Activated CD8-positive, alpha-beta memory T cell treated with anti-CD3 and anti-CD28 coated beads for 4 hours (primary cell): ENCODE measurements around the gene WBP4.
"Not testable (repeated sequence)": the region's sequence is repeated elsewhere in the genome, so short reads cannot be mapped to it uniquely, and the experiment has no call there.

ENCODE experiments used
- DNase-seq, 2 donors: peaks; one replicate each; pipeline ENCODE4 v3.0.0-alpha.2; 2020; ENCODE audit warnings: low read depth in 2 of 2

Gene WBP4, protein sequence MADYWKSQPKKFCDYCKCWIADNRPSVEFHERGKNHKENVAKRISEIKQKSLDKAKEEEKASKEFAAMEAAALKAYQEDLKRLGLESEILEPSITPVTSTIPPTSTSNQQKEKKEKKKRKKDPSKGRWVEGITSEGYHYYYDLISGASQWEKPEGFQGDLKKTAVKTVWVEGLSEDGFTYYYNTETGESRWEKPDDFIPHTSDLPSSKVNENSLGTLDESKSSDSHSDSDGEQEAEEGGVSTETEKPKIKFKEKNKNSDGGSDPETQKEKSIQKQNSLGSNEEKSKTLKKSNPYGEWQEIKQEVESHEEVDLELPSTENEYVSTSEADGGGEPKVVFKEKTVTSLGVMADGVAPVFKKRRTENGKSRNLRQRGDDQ

GRCh38 chr13:41061075-41061913 is at the start of gene WBP4:
WBP4 (plus strand) TSS chr13:41061509; CDS start chr13:41061674, 165 bp downstream.
- peak; percentile 69 to 74 for DNase-seq

DNA sequence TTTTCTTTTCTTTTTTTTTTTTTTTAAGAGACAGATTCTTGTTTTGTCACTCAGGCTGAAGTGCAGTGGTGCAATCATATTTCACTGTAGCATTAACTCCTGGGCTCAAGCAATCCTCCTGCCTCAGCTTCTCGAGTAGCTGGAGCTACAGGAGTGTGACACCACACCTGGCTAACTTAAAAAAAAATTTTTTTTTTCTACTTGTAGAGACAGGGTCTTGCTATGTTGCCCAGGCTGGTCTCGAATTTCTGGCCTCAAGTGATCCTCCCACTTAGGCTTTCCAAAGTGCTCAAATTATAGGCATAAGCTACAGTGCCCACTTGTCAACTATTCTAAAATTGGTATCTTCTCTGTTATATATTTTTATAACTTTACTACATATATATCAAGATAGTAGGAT is 48.8 kb upstream of the WBP4 start:
- DNase-seq = no peak

- DNase-seq = no peak
These were observed 47.5 kb upstream of the WBP4 start for GRCh38 chr13:41013835-41014234.

- DNase-seq = no peak
These were observed 45.4 kb upstream of the WBP4 start for GRCh38 chr13:41015920-41016319.

DNA sequence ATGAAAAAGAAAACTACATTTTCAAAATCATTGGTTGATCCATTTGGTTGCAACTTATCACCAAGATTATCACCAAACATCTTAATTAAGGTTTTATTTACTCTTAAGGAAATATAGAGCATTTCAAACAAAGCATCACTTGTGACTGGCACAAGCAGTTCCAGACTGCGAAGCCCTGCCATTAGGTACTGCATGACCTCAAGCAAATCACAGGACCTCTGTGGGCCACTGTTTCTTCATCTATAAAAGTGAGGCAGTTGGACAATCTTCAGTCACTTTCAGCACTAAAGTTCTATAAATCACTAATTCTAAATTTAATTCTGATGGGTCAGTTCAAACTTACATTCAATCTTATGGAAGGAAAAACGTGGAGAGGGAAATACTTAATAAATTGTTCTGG is 44.1 kb upstream of the WBP4 start:
- no peak for DNase-seq

GRCh38 chr13:41017817-41018601 is 43.3 kb upstream of the WBP4 start:
- DNase-seq = no peak

DNA sequence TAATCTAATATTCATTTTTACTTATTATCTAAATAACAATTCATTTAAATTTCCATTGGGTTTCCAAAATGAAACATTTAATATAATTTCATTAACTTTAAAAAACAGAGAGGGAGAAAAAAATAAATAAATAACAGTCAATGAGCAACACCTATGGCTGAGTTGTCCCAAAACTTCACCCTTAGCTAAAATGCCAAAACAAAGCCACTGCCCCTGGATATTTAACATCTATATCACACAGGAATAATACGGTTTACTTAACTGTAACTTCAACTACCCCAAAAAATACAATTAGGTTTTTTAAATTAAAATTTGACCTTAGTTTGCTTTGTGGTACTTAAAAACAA is 42.7 kb upstream of the WBP4 start:
- no peak for DNase-seq

- DNase-seq = peak; percentile 16 to 50
These were observed 42.3 kb upstream of the WBP4 start, which contains the start of gene ELF1 for GRCh38 chr13:41019011-41019487. ELF1 (minus strand) TSS chr13:41019316; CDS start chr13:40982054, 37,262 bp downstream.

DNA sequence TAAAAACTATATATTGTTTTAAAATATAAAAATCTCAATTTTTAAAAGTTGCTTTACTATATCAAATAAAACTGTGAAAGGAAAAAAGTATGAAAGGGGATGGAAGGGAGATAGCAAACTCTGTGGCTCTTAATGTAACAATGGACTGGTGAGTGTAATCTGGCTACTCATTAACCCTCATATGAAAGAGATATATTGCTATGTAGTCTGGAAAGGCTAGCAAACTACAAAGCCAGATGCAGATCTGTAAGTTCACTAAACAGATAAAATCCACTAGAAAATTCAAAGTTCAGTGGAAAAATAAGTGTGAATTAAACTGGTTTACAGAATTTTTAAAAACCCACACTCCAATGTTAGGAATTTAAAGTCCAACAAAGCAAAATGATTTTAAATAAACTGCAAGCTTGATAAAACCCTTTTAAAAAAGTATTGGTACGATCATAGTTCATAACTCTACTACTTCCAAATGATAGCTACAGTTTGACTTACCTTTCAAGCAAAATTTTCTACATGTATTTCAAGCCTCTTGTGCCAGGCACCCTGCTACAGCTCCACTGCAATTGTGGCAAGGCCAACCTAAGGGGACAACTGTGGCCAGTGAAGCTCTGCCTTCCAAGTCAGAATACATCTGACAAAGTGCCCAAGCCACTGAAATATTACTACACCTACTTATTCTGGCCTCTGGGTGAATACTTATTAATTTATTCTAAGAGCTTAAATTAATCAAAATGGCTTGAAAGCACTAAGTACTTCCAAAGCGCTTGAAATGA is 41.5 kb upstream of the WBP4 start:
- DNase-seq = no peak

- no peak for DNase-seq
These were observed 35.8 kb upstream of the WBP4 start for GRCh38 chr13:41025518-41025917.

DNA sequence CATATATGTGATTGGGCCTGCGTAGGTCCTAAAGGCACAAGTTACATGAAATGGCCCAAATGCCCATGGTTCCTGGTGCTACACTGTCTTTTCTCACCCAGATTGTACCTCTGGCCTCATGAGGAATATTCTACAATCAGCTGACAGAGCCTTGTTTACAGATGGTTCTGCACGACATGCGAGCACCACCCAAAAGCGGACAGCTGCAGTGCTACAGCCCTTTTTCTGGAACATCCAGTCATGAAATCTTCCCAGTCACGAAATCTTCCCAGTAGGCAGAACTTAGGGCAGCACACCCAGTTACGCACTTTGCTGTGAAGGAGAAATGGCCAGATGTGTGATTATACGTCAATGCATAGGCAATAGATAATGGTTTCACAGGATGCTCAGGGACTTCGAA is 34.5 kb upstream of the WBP4 start:
- DNase-seq = no peak

- no peak for DNase-seq
These were observed 33.3 kb upstream of the WBP4 start for GRCh38 chr13:41028051-41028450.

DNA sequence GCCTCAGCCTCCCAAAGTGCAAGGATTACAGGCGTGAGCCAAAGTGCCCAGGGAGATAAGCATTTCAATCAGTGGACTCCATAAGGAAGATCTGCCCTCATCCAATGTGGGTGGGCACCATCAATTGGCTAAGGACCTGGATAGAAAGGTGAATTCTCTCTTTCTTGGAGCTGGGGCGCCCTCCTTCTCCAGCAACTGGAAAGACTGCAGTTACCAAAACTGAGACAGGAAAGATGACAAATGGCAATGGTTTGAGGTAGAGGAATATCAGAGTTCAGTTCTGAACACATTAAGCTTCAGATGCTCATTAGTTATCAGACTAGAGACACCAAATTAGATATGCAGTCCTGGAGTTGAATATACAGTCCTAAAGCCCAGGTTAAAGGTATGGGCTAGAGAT is 31.7 kb upstream of the WBP4 start:
- DNase-seq = no peak

DNA sequence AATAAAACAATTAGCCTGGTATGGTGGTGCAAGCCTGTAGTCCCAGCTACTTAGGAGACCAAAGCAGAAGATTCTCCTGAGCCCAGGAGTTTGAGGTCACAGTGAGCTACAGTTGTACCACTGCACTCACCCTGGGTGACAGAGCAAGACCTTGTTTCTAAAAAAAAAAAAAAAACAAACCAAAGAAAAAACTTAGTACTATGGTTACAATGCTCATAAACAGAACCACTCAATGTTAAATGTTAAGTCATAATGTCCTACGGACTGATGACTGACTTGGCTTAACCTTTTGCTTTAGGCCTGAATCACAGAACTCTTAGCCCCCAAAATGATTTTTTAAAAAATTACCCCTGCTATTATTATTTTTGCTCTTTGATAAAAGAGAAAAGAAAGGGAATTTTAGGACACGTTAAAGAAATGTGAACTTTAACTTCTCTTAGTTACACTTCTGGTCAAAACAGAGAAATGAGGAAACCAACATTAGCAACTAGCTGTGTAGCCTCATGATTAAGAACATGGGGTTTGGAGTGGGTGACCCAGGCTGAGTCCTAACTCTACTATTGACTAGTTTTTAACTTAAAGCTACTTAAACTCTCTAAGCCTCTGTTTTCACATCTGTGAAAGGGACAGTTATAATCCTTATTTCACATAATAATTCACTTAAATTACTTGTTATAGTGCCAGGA is 28.5 kb upstream of the WBP4 start:
- no peak for DNase-seq

DNA sequence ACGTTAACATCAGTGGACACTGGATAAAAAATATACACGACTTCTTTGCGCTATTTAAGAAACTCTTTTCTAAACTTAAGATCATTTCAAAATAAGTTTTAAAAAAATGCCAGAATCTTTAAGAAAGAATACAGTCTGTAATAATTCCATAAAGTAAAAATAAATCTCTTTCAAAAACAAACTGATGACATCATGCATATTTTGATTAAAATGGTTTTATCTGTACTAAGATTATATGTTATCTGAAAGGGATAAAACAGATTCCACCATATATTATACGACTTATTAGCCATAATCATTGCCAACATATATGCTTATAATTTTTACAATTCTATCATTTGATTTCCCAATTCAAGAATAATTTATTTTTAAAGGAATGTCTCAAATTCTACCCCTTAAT is 26.9 kb upstream of the WBP4 start:
- DNase-seq = no peak

DNA sequence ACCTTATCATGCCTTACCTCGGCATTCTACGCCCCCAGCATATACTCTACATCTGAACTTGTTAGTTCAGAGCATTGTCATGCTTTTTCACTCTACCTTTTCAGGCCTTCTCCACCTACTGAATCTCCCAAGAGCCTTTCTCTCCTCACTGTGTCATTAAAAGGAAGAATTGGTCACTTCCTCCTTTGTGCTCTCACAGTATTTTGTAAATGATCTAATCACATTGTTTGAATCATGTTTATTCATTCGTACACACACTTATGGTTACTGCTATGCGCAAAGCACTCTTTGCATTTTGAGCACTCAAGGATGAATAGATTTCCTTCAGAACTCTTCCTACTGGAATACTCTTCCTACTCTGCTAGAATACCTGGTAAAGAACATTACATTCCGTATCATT is 26.4 kb upstream of the WBP4 start:
- no peak for DNase-seq

GRCh38 chr13:41036557-41036956 is 24.8 kb upstream of the WBP4 start:
- not testable (repeated sequence) for DNase-seq

DNA sequence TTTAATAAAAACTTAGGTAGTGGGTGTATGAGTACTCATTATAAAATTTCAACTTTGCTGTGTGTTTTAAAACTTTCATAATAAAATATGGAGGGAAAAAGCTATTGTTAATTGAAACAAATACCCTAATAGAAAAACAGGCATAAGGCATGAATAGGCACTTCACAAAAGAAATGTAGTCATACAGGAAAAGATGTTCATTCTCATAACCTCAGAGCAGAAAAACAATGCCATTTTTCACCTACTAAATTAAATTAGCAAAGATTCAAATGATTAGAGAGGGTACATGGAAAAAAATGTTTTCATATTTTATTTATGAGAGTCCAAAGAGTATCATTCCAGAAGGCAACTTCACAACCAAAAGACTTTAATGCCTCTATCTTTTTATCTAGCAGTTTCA is 21.6 kb upstream of the WBP4 start:
- DNase-seq = no peak

GRCh38 chr13:41040584-41041334 is 20.6 kb upstream of the WBP4 start:
- DNase-seq = no peak

DNA sequence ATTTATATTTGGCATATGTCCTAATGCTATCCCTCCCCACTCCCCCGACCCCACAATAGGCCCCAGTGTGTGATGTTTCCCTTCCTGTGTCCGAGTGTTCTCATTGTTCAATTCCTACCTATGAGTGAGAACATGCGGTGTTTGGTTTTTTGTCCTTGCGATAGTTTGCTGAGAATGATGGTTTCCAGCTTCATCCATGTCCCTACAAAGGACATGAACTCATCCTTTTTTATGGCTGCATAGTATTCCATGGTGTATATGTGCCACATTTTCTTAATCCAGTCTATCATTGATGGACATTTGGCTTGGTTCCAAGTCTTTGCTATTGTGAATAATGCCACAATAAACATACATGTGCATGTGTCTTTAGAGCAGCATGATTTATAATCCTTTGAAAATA is 18.9 kb upstream of the WBP4 start:
- not testable (repeated sequence) for DNase-seq
